CD14-positive monocyte (primary cell): ENCODE measurements around the gene RRP7A. TPM values are rescaled to one million over a fixed set of nuclear protein-coding genes. Genes with fewer than 3 reads are reported as not detected.
"Not testable (repeated sequence)": the region's sequence is repeated elsewhere in the genome, so short reads cannot be mapped to it uniquely, and the experiment has no call there.

Experiments
- DNase-seq, 3 donors: peaks; one replicate each; pipeline ENCODE4 v3.0.0-alpha.2; 2011 to 2022
- H2AFZ ChIP-seq: 2 replicates; pipeline ENCODE4 v1.6.0; 2012; ENCODE audit warnings: mild to moderate bottlenecking, low read depth, low read length, inconsistent platforms; ENCODE audit not compliant: insufficient read depth, poor library complexity, severe bottlenecking
- H3K27ac ChIP-seq, 2 donors: 1 replicate in 1 of 2; 2 replicates in 1 of 2; pipeline ENCODE4 v1.5.1; 2012 to 2013; ENCODE audit warnings: low read length in 2 of 2, control low read depth in 1 of 2, inconsistent platforms in 1 of 2, low read depth in 1 of 2, mild to moderate bottlenecking in 1 of 2
- H3K27me3 ChIP-seq, 2 donors: one replicate each; pipeline versions ENCODE4 v1.6.0 to v1.6.1; 2011 to 2013; ENCODE audit warnings: low read length in 2 of 2; ENCODE audit not compliant: control insufficient read depth in 2 of 2, insufficient read depth in 2 of 2
- H3K36me3 ChIP-seq, 2 donors: replicated peaks in 1 of 2; 1 replicate in 1 of 2; 2 replicates in 1 of 2; pipeline versions ENCODE4 v1.5.1 to v1.6.1; 2012 to 2013; ENCODE audit warnings: low read length in 2 of 2, control low read depth in 1 of 2, inconsistent platforms in 1 of 2, mild to moderate bottlenecking in 1 of 2; ENCODE audit not compliant: insufficient read depth in 2 of 2, control insufficient read depth in 1 of 2
- H3K4me1 ChIP-seq, 2 donors: 1 replicate in 1 of 2; 2 replicates in 1 of 2; pipeline versions ENCODE4 v1.5.1 to v1.6.1; 2012 to 2013; ENCODE audit warnings: low read length in 2 of 2, control low read depth in 1 of 2, inconsistent platforms in 1 of 2, mild to moderate bottlenecking in 1 of 2, moderate library complexity in 1 of 2; ENCODE audit not compliant: insufficient read depth in 2 of 2, control insufficient read depth in 1 of 2
- H3K4me2 ChIP-seq: replicated peaks from 2 replicates; pipeline ENCODE3; 2012; ENCODE audit warnings: low read length, moderate library complexity, mild to moderate bottlenecking; ENCODE audit not compliant: poor library complexity, severe bottlenecking; ENCODE audit errors: extremely low read depth
- H3K4me3 ChIP-seq, 3 experiments: fragments of 200-600 bp in 1 of 3; sonication (generic) in 1 of 3; replicated peaks in 1 of 3; 1 replicate in 2 of 3; 2 replicates in 1 of 3; pipeline ENCODE4 v1.5.1; 2011 to 2013; ENCODE audit warnings: low read length in 3 of 3, mild to moderate bottlenecking in 3 of 3, control low read depth in 2 of 3, low read depth in 2 of 3, inconsistent platforms in 1 of 3, moderate library complexity in 1 of 3
- H3K79me2 ChIP-seq: 2 replicates; pipeline ENCODE4 v1.6.0; 2012; ENCODE audit warnings: mild to moderate bottlenecking, control low read depth, inconsistent platforms, low read length, moderate library complexity; ENCODE audit not compliant: insufficient read depth
- H3K9ac ChIP-seq: 2 replicates; pipeline ENCODE4 v1.6.0; 2017; ENCODE audit warnings: low read length, mild to moderate bottlenecking; ENCODE audit not compliant: insufficient read depth, poor library complexity, severe bottlenecking
- H3K9me3 ChIP-seq, 2 donors: replicated peaks in 1 of 2; 1 replicate in 1 of 2; 2 replicates in 1 of 2; pipeline versions ENCODE4 v1.5.1 to v1.6.1; 2012 to 2013; ENCODE audit warnings: low read length in 2 of 2, control low read depth in 1 of 2; ENCODE audit not compliant: control insufficient read depth in 1 of 2, insufficient read depth in 1 of 2
- H4K20me1 ChIP-seq: 2 replicates; pipeline ENCODE4 v1.6.0; 2012; ENCODE audit warnings: mild to moderate bottlenecking, low read length, control low read depth, moderate library complexity; ENCODE audit not compliant: insufficient read depth
- H3K27ac Mint-ChIP-seq, 7 donors: one replicate each; pipeline ENCODE4 v1.8.0; 2020; ENCODE audit warnings: mild to moderate bottlenecking in 7 of 7, mixed read lengths in 7 of 7, moderate library complexity in 6 of 7, inconsistent platforms in 2 of 7
- H3K27me3 Mint-ChIP-seq, 3 donors: one replicate each; pipeline ENCODE4 v1.8.0; 2021 to 2022; ENCODE audit warnings: low read depth in 3 of 3, mild to moderate bottlenecking in 3 of 3, mixed read lengths in 3 of 3, moderate library complexity in 3 of 3, inconsistent platforms in 1 of 3
- H3K36me3 Mint-ChIP-seq, 2 donors: one replicate each; pipeline ENCODE4 v1.8.0; 2020; ENCODE audit warnings: mixed read lengths in 2 of 2, inconsistent platforms in 1 of 2, mild to moderate bottlenecking in 1 of 2
- H3K4me1 Mint-ChIP-seq: one replicate; pipeline ENCODE4 v1.8.0; 2020; ENCODE audit warnings: mild to moderate bottlenecking, mixed read lengths
- H3K4me3 Mint-ChIP-seq, 2 donors: one replicate each; pipeline ENCODE4 v1.8.0; 2020; ENCODE audit warnings: mild to moderate bottlenecking in 2 of 2, mixed read lengths in 2 of 2, moderate library complexity in 1 of 2
- H3K9me3 Mint-ChIP-seq, 7 donors: one replicate each; pipeline ENCODE4 v1.8.0; 2020 to 2022; ENCODE audit warnings: mixed read lengths in 7 of 7, mild to moderate bottlenecking in 6 of 7, moderate library complexity in 6 of 7, inconsistent platforms in 2 of 7
- WGBS: methylation state at CpG from one replicate; pipeline ENCODE4 v1.1.5; 2013; ENCODE audit warnings: missing lambda C conversion rate; ENCODE audit not compliant: insufficient coverage; 5-methylcytosine and 5-hydroxymethylcytosine counted together
- intact Hi-C, 2 donors: fragments of 100-400 bp; cut with micrococcal nuclease; formaldehyde crosslinking; loops; one replicate each; pipeline versions ENCODE4 v1.15.0 to v1.15.1; 2023
- polyA plus RNA-seq, 3 donors: library from polyadenylated mRNA; depleted of rRNA in 1 of 3; unstranded in 2 of 3; stranded (reverse) in 1 of 3; fragments of 300-500 nt in 2 of 3; fragments of >200 nt in 1 of 3; fragmentation: Illumina TruSeq in 2 of 3; gene quantifications; 1 replicate in 2 of 3; 2 replicates in 1 of 3; pipeline ENCODE4 v1.2.3, GENCODE V29; 2012 to 2021
- TF ChIP-seq, protein P1 (sequence below): fragments of 200-600 bp; IDR thresholded peaks from one replicate; pipeline ENCODE4 v1.8.0; 2022; ENCODE audit warnings: antibody characterized with exemption, mild to moderate bottlenecking

RRP7A gene
- polyA plus RNA-seq, 3 donors = 19.4 to 59.9 (median 29.1) TPM

DNA sequence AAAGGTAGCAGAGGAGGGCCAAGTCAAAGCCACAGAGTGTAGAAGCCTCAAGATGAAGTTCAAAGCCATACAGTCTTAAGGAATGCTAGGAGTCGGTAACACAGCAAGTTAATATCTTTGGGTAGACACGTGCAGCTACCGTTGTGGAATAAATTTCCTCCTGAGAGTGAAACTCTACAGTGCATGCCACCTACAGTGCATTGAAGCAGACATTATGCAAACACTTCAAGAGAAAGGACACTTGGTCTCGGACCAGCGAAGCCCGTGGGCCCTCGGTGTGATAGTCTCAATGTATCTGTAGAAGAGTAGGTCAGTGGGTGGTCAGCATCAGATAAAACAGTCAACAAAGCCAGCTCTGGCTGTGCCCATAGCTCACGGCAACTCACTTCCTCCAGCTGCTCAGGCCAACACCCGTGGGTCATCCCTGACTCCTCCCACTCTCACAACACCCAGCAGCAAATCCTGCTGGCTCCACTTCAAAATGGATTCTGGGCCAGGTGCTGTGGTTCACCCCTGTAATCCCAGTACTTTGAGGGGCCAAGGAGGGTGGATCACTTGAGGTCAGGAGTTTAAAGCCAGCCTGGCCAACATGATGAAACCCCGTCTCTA lies 24.0 kb downstream of the RRP7A start:
- H3K27me3 Mint-ChIP-seq, H3K27ac ChIP-seq, H4K20me1 ChIP-seq, H3K27me3 ChIP-seq, H3K9ac ChIP-seq, H3K9me3 ChIP-seq, H3K4me2 ChIP-seq, H2AFZ ChIP-seq, H3K4me3 ChIP-seq, H3K4me3 Mint-ChIP-seq, H3K36me3 Mint-ChIP-seq, H3K9me3 Mint-ChIP-seq, H3K79me2 ChIP-seq, H3K36me3 ChIP-seq, intact Hi-C loops: not testable (repeated sequence)
- WGBS = 0% methylated on average over 2 of the region's 10 CpGs
- DNase-seq = peak in 1 of 3 donors; percentile 10
- H3K4me1 ChIP-seq = peaks cover 11 to 16% of the 10 kb centered on the region in 2 donors
- Mint-ChIP-seq H3K4me1 (peaks cover 19% of the 10 kb centered on the region), H3K27ac (peak overlapping the region in 1 of 7 donors; percentile 20)

DNA sequence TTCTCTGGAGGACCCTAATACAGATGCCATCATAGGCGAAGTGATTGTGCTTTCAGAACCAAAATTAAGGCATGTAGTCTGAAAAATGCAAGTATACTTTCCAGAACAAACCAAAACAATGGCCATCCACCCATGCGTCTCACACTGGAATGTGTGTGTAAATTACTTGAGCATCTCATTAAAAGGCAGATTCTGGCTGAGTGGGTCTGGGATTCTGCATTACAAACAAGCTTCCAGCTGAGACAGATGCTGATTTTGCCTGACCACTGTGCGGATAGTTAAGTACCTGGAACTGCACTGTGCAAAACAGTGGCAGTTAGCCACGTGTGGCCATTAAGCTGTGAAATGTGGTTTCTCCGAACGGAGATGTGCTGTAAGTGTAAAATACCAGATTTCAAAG lies 26.2 kb downstream of the RRP7A start:
- H3K36me3 ChIP-seq = no peaks in the 10 kb centered on the region
- H3K4me1 ChIP-seq = no peaks in the 10 kb centered on the region
- WGBS = 90% methylated on average over 2 of the region's 6 CpGs
- H4K20me1 ChIP-seq = no peaks in the 10 kb centered on the region
- H3K4me1 Mint-ChIP-seq = peaks cover 6% of the 10 kb centered on the region
- no peak for DNase-seq
- TF ChIP-seq, protein P1, sequence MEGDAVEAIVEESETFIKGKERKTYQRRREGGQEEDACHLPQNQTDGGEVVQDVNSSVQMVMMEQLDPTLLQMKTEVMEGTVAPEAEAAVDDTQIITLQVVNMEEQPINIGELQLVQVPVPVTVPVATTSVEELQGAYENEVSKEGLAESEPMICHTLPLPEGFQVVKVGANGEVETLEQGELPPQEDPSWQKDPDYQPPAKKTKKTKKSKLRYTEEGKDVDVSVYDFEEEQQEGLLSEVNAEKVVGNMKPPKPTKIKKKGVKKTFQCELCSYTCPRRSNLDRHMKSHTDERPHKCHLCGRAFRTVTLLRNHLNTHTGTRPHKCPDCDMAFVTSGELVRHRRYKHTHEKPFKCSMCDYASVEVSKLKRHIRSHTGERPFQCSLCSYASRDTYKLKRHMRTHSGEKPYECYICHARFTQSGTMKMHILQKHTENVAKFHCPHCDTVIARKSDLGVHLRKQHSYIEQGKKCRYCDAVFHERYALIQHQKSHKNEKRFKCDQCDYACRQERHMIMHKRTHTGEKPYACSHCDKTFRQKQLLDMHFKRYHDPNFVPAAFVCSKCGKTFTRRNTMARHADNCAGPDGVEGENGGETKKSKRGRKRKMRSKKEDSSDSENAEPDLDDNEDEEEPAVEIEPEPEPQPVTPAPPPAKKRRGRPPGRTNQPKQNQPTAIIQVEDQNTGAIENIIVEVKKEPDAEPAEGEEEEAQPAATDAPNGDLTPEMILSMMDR = no peak
- H3K9ac ChIP-seq = no peak overlapping the region
- no peaks in the 10 kb centered on the region for H3K27me3 ChIP-seq
- H3K9me3 Mint-ChIP-seq = no peaks in the 10 kb centered on the region
- H3K4me3 Mint-ChIP-seq = no peak overlapping the region
- no peak overlapping the region for H3K4me2 ChIP-seq
- no peaks in the 10 kb centered on the region for H3K36me3 Mint-ChIP-seq
- H3K27ac Mint-ChIP-seq = no peak overlapping the region
- H2AFZ ChIP-seq = no peak overlapping the region
- H3K79me2 ChIP-seq = no peaks in the 10 kb centered on the region
- H3K9me3 ChIP-seq = no peaks in the 10 kb centered on the region
- H3K4me3 ChIP-seq = no peak overlapping the region
- no peak overlapping the region for H3K27ac ChIP-seq
- peaks cover 3 to 10% (median 8%) of the 10 kb centered on the region in 3 donors for H3K27me3 Mint-ChIP-seq
- intact Hi-C loops = no loop called here
